Skin epidermis (tissue), 12 donors: ENCODE measurements around the gene JAKMIP1.

ENCODE experiments used
- H3K27ac ChIP-seq, 21 experiments: fragments of 200-600 bp; sonication (generic) in 11 of 21; one replicate each; pipeline ENCODE4 v1.5.0; 2020; ENCODE audit warnings: mild to moderate bottlenecking in 3 of 21, inconsistent platforms in 2 of 21, moderate library complexity in 2 of 21
- H3K4me3 ChIP-seq, 7 experiments: fragments of 200-600 bp; sonication (generic) in 2 of 7; one replicate each; pipeline ENCODE4 v1.5.0; 2020; ENCODE audit warnings: inconsistent platforms in 2 of 7, mild to moderate bottlenecking in 2 of 7, moderate library complexity in 1 of 7

The JAKMIP1 gene

GRCh38 chr4:6110681-6111353 lies 89.5 kb downstream of the JAKMIP1 start:
- Histone ChIP-seq H3K4me3 (no peak overlapping the region), H3K27ac (no peak overlapping the region)

GRCh38 chr4:6109842-6110560 lies 90.3 kb downstream of the JAKMIP1 start:
- Histone ChIP-seq H3K4me3 (no peak overlapping the region), H3K27ac (no peak overlapping the region)

DNA sequence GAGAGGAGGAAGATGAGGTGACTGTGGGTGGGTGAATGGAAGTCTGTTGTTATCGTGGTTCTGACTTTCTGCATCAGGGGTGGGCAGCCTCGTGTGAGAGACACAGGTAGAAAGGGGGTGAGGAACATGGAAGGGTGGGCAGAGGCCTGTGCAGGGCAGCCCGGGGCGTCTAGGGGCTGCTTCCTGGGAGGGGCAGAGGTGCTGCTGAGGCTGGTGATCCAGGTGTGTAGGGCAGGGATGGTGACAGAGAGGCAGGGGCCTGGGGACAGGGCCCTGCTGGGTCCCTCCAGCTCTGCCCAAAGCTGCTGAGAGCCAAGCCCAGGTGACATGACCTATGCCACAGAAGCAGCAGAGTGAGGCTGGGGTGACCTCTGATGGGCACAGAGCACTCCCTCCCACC lies 92.5 kb downstream of the JAKMIP1 start:
- Histone ChIP-seq H3K4me3 (no peak overlapping the region), H3K27ac (no peak overlapping the region)

GRCh38 chr4:6107114-6107791 lies 93.1 kb downstream of the JAKMIP1 start:
- no peak overlapping the region for H3K27ac ChIP-seq
- no peak overlapping the region for H3K4me3 ChIP-seq

GRCh38 chr4:6106156-6106555 lies 94.2 kb downstream of the JAKMIP1 start:
- Histone ChIP-seq H3K4me3 (no peak overlapping the region), H3K27ac (no peak overlapping the region)

GRCh38 chr4:6105311-6105911 lies 94.9 kb downstream of the JAKMIP1 start:
- H3K4me3 ChIP-seq, result no peak overlapping the region
- H3K27ac ChIP-seq, result no peak overlapping the region

DNA sequence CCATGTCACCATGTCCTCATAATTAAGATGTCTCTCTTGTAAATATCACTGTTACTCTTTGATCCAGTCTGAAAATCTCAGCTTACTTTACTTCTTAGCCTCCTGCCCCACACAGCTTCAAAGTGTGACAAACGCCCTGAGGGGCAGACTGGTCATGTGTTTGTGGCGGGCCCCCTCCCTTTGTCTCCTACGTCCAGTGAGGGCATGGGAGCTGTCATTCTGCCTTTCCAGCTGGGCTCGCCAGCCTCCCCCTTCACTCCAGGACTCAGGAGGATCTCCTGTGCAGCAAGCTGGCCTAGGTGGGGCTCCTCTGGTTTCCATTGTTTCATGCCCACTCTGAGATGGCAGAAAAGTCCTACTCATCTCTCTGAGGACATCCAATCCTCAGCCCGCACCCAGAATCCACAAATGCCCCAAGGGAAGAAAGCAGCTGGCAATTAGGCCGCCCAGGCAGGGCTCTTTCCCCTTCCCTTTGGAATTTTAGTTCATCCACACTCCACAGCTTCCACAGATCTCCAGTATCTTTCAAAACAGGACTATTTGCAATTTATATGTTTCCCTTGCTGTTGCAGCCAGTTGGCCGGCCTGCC lies 95.7 kb downstream of the JAKMIP1 start:
- Histone ChIP-seq H3K4me3 (no peak overlapping the region), H3K27ac (no peak overlapping the region)

- Histone ChIP-seq H3K4me3 (no peak overlapping the region), H3K27ac (no peak overlapping the region)
Measured at GRCh38 chr4:6097581-6097980, 102.8 kb downstream of the JAKMIP1 start.

DNA sequence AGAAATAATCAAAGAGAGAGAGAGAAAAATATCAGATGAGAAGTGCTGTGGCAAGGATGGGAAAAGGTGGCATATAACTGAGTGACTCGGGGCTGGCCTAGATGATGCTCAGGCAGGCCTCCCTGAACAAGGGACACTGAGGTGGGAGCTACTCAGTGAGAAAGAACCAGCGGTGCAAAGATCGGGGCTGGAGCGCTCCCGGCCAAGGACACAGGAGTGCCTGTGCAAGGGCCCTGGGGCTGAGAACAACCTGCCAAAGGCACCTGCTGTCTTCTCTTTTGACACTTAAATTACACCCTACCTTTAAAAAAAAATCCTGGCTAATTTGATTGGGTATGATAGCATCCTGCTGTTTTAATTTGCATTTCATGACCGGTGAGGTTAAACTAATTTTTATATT lies 104.5 kb downstream of the JAKMIP1 start:
- no peak overlapping the region for H3K4me3 ChIP-seq
- no peak overlapping the region for H3K27ac ChIP-seq

- H3K27ac ChIP-seq, result no peak overlapping the region
- no peak overlapping the region for H3K4me3 ChIP-seq
Measured at GRCh38 chr4:6095023-6095752, 105.2 kb downstream of the JAKMIP1 start.

DNA sequence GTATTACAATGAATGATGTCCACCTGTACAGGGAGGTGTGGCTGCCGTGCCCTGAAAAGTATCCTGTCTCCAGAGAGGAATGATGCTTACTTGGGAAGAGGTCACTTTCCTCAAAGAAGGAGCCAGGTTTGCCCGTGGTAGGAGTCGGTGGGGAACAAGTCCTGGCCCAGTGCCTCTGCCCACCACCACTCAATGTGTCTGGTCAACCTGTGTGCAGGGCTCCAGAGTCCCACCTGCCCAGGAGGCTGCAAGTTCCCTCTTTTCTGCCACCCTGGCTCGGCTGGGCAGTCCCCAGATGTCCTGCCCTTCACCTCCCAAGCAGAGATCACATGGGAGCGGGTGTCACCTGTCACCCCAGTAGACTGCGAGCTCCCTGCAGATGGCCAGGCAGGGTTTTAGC lies 106.7 kb downstream of the JAKMIP1 start:
- no peak overlapping the region for H3K27ac ChIP-seq
- no peak overlapping the region for H3K4me3 ChIP-seq

DNA sequence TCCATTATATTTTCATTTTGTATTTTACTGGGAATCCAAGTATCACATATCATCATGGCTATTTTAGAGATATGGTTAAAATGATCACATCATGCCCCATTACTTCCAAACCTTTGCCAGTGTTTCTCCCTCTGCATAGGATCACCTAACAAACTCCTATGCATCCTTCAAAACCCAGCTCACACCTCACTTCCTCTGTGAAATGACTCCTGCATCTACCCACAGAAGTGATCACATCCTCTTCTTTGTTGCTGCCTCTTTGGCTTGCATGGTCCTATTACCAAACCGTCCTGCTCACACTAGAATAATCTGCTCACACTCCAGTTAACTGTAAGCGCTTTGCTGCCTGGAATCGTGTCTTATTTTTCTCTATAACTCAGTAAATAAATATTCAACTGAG lies 107.4 kb downstream of the JAKMIP1 start:
- Histone ChIP-seq H3K4me3 (no peak overlapping the region), H3K27ac (no peak overlapping the region)

DNA sequence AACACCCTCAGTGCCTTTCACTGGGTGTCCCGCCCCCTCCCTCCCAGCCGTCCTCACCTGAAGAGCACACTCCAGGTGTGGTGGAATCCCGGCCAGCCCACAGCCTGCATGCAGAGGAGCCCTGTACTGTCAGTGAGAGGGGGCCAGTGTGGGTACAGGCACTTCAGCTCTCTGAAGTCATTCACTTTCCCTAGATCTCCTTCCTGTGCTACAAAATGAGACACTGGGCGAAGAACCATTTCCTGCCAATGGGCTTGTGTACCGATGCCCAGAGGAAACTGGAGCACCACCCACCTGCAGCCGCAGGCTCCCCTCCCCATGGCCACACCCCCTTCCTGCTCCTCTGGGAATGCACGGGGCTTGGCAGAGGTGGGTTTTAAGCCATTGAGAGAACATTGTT lies 108.2 kb downstream of the JAKMIP1 start:
- Histone ChIP-seq H3K4me3 (no peak overlapping the region), H3K27ac (no peak overlapping the region)

- Histone ChIP-seq H3K27ac (no peak overlapping the region), H3K4me3 (no peak overlapping the region)
Measured at GRCh38 chr4:6090931-6091330, 109.4 kb downstream of the JAKMIP1 start.

DNA sequence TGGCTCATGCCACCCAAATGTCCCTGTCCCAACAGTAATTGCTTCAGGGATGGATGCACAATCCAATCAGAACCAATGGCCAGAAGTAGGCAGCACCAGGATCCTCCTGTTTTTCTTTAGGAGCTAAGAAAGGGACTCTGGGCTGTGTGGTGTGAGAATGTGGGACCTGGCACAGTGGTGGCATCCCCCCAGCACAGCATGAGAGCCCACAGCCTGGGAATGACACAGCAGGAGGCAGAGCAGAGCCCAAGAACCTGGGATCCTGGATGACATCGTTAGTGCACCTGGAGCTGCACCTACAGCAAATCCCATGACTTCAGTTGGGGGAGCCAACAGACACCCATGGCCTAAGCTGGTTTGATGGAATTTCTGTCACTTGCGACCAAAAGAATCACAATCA lies 111.4 kb downstream of the JAKMIP1 start:
- Histone ChIP-seq H3K4me3 (no peak overlapping the region), H3K27ac (no peak overlapping the region)

- Histone ChIP-seq H3K27ac (no peak overlapping the region), H3K4me3 (no peak overlapping the region)
Measured at GRCh38 chr4:6087669-6088341, 112.5 kb downstream of the JAKMIP1 start.

- H3K27ac ChIP-seq, result no peak overlapping the region
- H3K4me3 ChIP-seq, result no peak overlapping the region
Measured at GRCh38 chr4:6086846-6087245, 113.5 kb downstream of the JAKMIP1 start.

DNA sequence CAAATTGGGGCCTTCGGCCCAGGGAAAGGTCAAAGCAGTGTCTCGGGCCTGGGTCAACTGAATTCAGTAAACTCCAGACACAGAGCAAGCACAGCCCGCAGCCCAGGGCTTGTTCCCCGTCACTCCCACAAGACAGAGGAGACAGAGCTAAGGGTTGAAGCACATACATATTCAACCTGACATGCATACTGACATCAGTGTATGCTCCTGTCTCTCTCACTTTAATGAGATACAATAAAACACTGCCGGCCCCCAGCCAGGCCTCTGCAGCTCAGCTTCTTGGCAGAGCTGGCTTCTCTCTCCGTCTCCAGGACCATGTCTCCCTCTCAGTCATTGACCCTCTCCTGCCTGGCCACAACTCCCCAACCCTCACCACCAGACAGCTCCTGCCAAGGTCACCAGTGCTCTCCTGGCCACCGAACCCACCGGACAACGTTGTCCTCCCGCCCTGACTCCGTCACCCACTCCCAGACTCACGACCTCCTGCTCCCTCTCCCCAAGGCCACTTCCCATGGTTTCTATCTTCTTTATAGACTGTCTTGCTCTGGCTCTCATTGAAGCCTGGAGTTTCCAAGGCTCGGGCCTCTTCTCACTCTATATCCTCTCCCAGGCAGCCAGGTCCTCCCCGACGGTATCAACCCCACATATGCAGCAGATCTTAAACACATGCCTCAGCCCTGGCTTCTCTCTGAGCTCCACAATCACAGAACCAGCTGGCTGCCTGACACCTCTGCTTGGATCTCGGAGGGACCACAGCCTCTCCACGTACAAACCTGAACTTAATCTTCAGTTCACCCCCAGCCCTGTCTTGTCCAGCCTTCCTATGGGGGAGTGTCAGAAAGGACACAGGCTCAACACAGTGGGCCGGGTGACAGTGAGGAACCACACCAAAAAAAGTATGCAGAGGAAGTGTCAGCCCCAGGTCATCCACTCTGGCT lies 114.4 kb downstream of the JAKMIP1 start:
- no peak overlapping the region for H3K4me3 ChIP-seq
- H3K27ac ChIP-seq, result no peak overlapping the region
